Endothelial cell of umbilical vein (primary cell): ENCODE measurements around the gene IL17REL. TPM values are rescaled to one million over a fixed set of nuclear protein-coding genes. Genes with fewer than 3 reads are reported as not detected.

Experiments used
- BruUV-seq: library from RNA; stranded (reverse); fragments of 400-500 nt; replicated peaks from 2 replicates; lab custom pipeline; 2021; lab: Mats Ljungman, UMichigan
- CTCF ChIA-PET: fragments of 300-600, 350-600 bp; sonication (Branson Sonifier 250); formaldehyde crosslinking; loops from one replicate; lab custom pipeline; 2021; ENCODE audit warnings: antibody characterized with exemption, inconsistent platforms; lab: Charles Lee
- POLR2A ChIA-PET: fragments of 300-600, 350-600 bp; sonication (Branson Sonifier 250); formaldehyde crosslinking; loops from one replicate; lab custom pipeline; 2021; ENCODE audit warnings: antibody characterized with exemption, inconsistent platforms; lab: Charles Lee
- DNase-seq: peaks from one replicate; pipeline ENCODE4 v3.0.0-alpha.2; 2011; ENCODE audit warnings: low read depth, low spot score
- FAIRE-seq: peaks from 2 replicates; lab custom pipeline; 2011; peaks lifted over from hg19 to GRCh38; lab: Jason Lieb, UNC
- H2AFZ ChIP-seq: 2 replicates; pipeline ENCODE4 v1.6.0; 2012; ENCODE audit warnings: low read depth, low read length, control low read depth, inconsistent platforms
- H3K27ac ChIP-seq: 2 replicates; pipeline ENCODE4 v1.5.1; 2011; ENCODE audit warnings: low read depth, mild to moderate bottlenecking, control low read depth, low read length, moderate library complexity; ENCODE audit not compliant: insufficient read depth
- H3K27me3 ChIP-seq, 2 experiments: 2 replicates each; pipeline versions ENCODE4 v1.6.0 to v1.6.1; 2011; ENCODE audit warnings: low read length in 2 of 2, mixed read lengths in 1 of 2; ENCODE audit not compliant: control insufficient read depth in 2 of 2, insufficient read depth in 2 of 2
- H3K36me3 ChIP-seq, 2 experiments: 2 replicates in 1 of 2; 3 replicates in 1 of 2; pipeline ENCODE4 v1.5.1; 2011; ENCODE audit warnings: low read length in 2 of 2, mild to moderate bottlenecking in 1 of 2, moderate library complexity in 1 of 2; ENCODE audit not compliant: control insufficient read depth in 2 of 2, insufficient read depth in 2 of 2; ENCODE audit errors: extremely low read depth in 1 of 2
- H3K4me1 ChIP-seq: 3 replicates; pipeline ENCODE4 v1.5.1; 2011; ENCODE audit warnings: mild to moderate bottlenecking, low read length; ENCODE audit not compliant: control insufficient read depth, insufficient read depth; ENCODE audit errors: extremely low read depth
- H3K4me2 ChIP-seq: 2 replicates; pipeline ENCODE4 v1.6.1; 2011; ENCODE audit warnings: low read length, control low read depth, mixed read lengths; ENCODE audit not compliant: insufficient read depth
- H3K4me3 ChIP-seq, 3 experiments: fragments of 200-600 bp in 1 of 3; sonication (generic), shearing (Covaris generic) in 1 of 3; replicated peaks in 1 of 3; 2 replicates each; pipeline ENCODE4 v1.5.1; 2011 to 2016; ENCODE audit warnings: control low read depth in 3 of 3, low read length in 3 of 3, mild to moderate bottlenecking in 2 of 3, inconsistent platforms in 1 of 3, low read depth in 1 of 3, moderate library complexity in 1 of 3; ENCODE audit not compliant: insufficient read depth in 1 of 3
- H3K79me2 ChIP-seq: 2 replicates; pipeline ENCODE4 v1.6.0; 2012; ENCODE audit warnings: low read length, inconsistent platforms; ENCODE audit not compliant: control insufficient read depth, insufficient read depth
- H3K9ac ChIP-seq: replicated peaks from 2 replicates; pipeline ENCODE3; 2011; ENCODE audit warnings: low read length, control low read depth; ENCODE audit not compliant: insufficient read depth; ENCODE audit errors: extremely low read depth
- H3K9me1 ChIP-seq: replicated peaks from 3 replicates; pipeline ENCODE4 v1.6.0; 2011; ENCODE audit warnings: mild to moderate bottlenecking, low read length; ENCODE audit not compliant: control insufficient read depth, insufficient read depth; ENCODE audit errors: extremely low read depth
- H3K9me3 ChIP-seq: replicated peaks from 2 replicates; pipeline ENCODE4 v1.5.1; 2012; ENCODE audit warnings: low read length, inconsistent platforms; ENCODE audit not compliant: control insufficient read depth, insufficient read depth
- H4K20me1 ChIP-seq: replicated peaks from 2 replicates; pipeline ENCODE3; 2011; ENCODE audit warnings: mild to moderate bottlenecking, low read length; ENCODE audit not compliant: control insufficient read depth, insufficient read depth; ENCODE audit errors: extremely low read depth
- CTCF ChIP-seq, 2 donors: IDR thresholded peaks; 1 replicate in 1 of 2; 2 replicates in 1 of 2; pipeline ENCODE4 v1.5.1; 2011; ENCODE audit warnings: low read length in 2 of 2, mild to moderate bottlenecking in 2 of 2, moderate library complexity in 2 of 2, control low read depth in 1 of 2, inconsistent platforms in 1 of 2, low read depth in 1 of 2; ENCODE audit not compliant: insufficient read depth in 1 of 2; ENCODE audit errors: extremely low read depth in 1 of 2
- EZH2 ChIP-seq: IDR thresholded peaks from 2 replicates; pipeline ENCODE4 v1.6.1; 2012; ENCODE audit warnings: borderline replicate concordance, low read depth, mild to moderate bottlenecking, moderate library complexity, low read length, inconsistent platforms; ENCODE audit not compliant: severe bottlenecking
- FOS ChIP-seq: IDR thresholded peaks from 2 replicates; pipeline ENCODE4 v1.6.1; 2011; ENCODE audit warnings: mild to moderate bottlenecking, low read length, moderate library complexity, borderline replicate concordance; ENCODE audit not compliant: insufficient read depth
- GATA2 ChIP-seq: IDR thresholded peaks from 2 replicates; pipeline ENCODE4 v1.7.0; 2011; ENCODE audit warnings: low read depth, mild to moderate bottlenecking, moderate library complexity, mixed read lengths, low read length; ENCODE audit not compliant: insufficient read length, insufficient read depth
- JUN ChIP-seq: IDR thresholded peaks from 2 replicates; pipeline ENCODE4 v1.6.1; 2011; ENCODE audit warnings: borderline replicate concordance, low read depth; ENCODE audit not compliant: insufficient read length, insufficient read depth
- MAX ChIP-seq: IDR thresholded peaks from 2 replicates; pipeline ENCODE4 v1.6.1; 2011; ENCODE audit not compliant: insufficient read depth, insufficient read length
- MYC ChIP-seq: IDR thresholded peaks from one replicate; pipeline ENCODE4 v1.6.1; 2011; ENCODE audit warnings: mild to moderate bottlenecking, low read depth, low read length
- POLR2A ChIP-seq: IDR thresholded peaks from 2 replicates; pipeline ENCODE4 v1.6.1; 2012; ENCODE audit warnings: low read depth, mild to moderate bottlenecking, control low read depth, low read length
- POLR2AphosphoS5 ChIP-seq: IDR thresholded peaks from 2 replicates; pipeline ENCODE4 v1.6.1; 2012; ENCODE audit warnings: low read depth, mild to moderate bottlenecking, control low read depth, low read length, moderate library complexity; ENCODE audit not compliant: insufficient read depth
- dilution Hi-C: fragments of 300-500 bp; cut with MboI; formaldehyde crosslinking; loops from one replicate; pipeline ENCODE4 v1.15.0; 2019; ENCODE audit warnings: low sequenced_read_pairs; ENCODE audit not compliant: extremely low pct_ligation_motif_present
- intact Hi-C: fragments of 100-400 bp; cut with micrococcal nuclease; formaldehyde crosslinking; loops from one replicate; pipeline ENCODE4 v1.10.0; 2022
- polyA plus RNA-seq, 4 experiments: library from polyadenylated mRNA; depleted of rRNA in 3 of 4; stranded (reverse) in 3 of 4; unstranded in 1 of 4; fragments of >200 nt; gene quantifications; 2 replicates each; pipeline versions ENCODE4 v1.2.1 to v1.2.3, GENCODE V29; 2011 to 2012; ENCODE audit warnings: missing spikeins in 1 of 4
- total RNA-seq: library from RNA; stranded (reverse); gene quantifications from 2 replicates; pipeline ENCODE4 v1.2.3, GENCODE V29; 2021

IL17REL gene
- total and polyA plus RNA-seq, 2 donors (not counting 3 experiments of a cell fraction or from before 2014, with no cell fraction given) = 0.06 to 0.15 TPM

GRCh38 chr22:50018608-50019285, 6.2 kb upstream of the IL17REL start:
- ChIA-PET POLR2A (no interaction called here), CTCF (interaction anchor here (0.7 to 1.6 kb wide), 2 partner anchors 12 to 38 kb away, joined by 3 to 14 read pairs; no protein-coding TSS in a partner anchor)
- H3K27ac ChIP-seq = no peak overlapping the region
- no peaks in the 10 kb centered on the region for H3K9me1 ChIP-seq
- intact Hi-C loops (no loop called here), dilution Hi-C loops (no loop called here)
- TF ChIP-seq POLR2AphosphoS5 = no peak
- no peak overlapping the region for H3K9ac ChIP-seq
- no TSS peak for BruUV-seq
- H2AFZ ChIP-seq = no peak overlapping the region
- no peaks in the 10 kb centered on the region for H3K79me2 ChIP-seq
- no peaks in the 10 kb centered on the region for H4K20me1 ChIP-seq
- no peak for DNase-seq
- H3K4me1 ChIP-seq = no peaks in the 10 kb centered on the region
- H3K27me3 ChIP-seq = peaks cover 17 to 25% of the 10 kb centered on the region in 2 experiments
- H3K4me2 ChIP-seq = no peak overlapping the region
- no peak for FAIRE-seq
- H3K4me3 ChIP-seq = no peak overlapping the region
- H3K36me3 ChIP-seq = no peaks in the 10 kb centered on the region
- no peaks in the 10 kb centered on the region for H3K9me3 ChIP-seq

GRCh38 chr22:50017701-50018224, 5.2 kb upstream of the IL17REL start:
- Histone ChIP-seq H3K9ac (no peak overlapping the region), H2AFZ (no peak overlapping the region), H3K36me3 (no peaks in the 10 kb centered on the region), H3K27ac (no peak overlapping the region), H3K79me2 (no peaks in the 10 kb centered on the region), H3K4me1 (no peaks in the 10 kb centered on the region), H4K20me1 (no peaks in the 10 kb centered on the region), H3K4me3 (no peak overlapping the region), H3K4me2 (no peak overlapping the region), H3K9me1 (no peaks in the 10 kb centered on the region), H3K9me3 (no peaks in the 10 kb centered on the region), H3K27me3 (peaks cover 21 to 28% of the 10 kb centered on the region in 2 experiments)
- no peak for DNase-seq
- dilution Hi-C loops (no loop called here), intact Hi-C loops (no loop called here)
- TF ChIP-seq JUN = no peak
- no peak for TF ChIP-seq GATA2
- no peak for TF ChIP-seq CTCF (IDR thresholded peaks at IDR 0.05; ENCODE audit: extremely low read depth in 1 of 2, insufficient read depth in 1 of 2, low read depth in 1 of 2, low read length in 2 of 2)
- TF ChIP-seq MAX = no peak
- no peak for TF ChIP-seq POLR2AphosphoS5
- no peak for TF ChIP-seq MYC
- no peak for TF ChIP-seq POLR2A
- no peak for TF ChIP-seq EZH2
- no peak for TF ChIP-seq FOS
- no TSS peak for BruUV-seq
- FAIRE-seq = no peak
- CTCF ChIA-PET = interaction anchor here (0.7 to 1.6 kb wide), 2 partner anchors 13 to 39 kb away, joined by 3 to 14 read pairs; no protein-coding TSS in a partner anchor
- POLR2A ChIA-PET = interaction anchor here (0.6 kb wide), 1 partner anchor 11 kb away, joined by 3 read pairs; no protein-coding TSS in a partner anchor
